NCI-H1694 treated with DMSO at 0.1 percent for 48 hours (cell line): ENCODE data around the gene PRKCQ.

ENCODE experiments used
- DNase-seq: peaks from one replicate; lab custom pipeline; 2025; lab: John Stamatoyannopoulos, UW

The PRKCQ gene

GRCh38 chr10:6579904-6580278, at the start of gene PRKCQ:
PRKCQ (minus strand) TSS chr10:6580276; CDS start chr10:6515135, 65,141 bp downstream.
- no peak for DNase-seq

DNA sequence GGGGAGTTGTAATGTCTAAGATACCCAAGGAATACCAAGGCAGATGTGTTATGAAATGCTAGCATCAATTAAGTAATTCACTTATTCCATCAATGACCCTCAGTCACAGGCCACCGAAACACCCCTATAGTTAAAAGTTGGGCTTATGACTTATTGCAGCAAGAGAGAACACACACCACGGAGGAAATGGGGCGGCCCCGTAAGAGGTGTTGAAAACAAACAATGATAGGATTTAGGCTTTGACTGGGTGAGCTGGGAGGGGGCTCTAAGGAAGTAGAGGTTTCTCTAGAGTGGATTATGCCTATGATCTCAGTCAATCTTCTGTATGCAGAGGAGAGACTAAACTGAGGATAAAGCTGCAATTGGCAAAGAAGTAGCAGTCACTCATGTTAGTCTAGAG, 45.4 kb upstream of the PRKCQ start:
- DNase-seq: no peak

DNA sequence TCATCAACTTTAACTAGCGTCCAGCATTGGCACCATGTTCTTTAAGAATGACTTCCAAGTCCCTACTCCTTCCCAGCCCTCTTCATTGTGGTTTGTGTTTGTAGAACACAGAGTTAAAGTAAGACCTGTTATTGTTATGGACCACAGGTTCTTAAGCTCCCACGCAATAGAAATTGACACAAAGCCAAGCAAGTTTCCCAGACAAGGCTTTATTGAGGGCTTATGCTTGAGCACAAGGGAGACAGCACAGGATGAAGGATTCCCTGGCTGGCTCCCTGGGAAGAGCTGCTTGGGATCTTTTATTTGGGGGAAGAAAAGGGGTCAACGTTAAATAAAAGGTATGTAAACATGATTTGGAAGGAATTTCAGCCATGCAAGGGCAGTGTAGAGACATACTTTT, 44.3 kb upstream of the PRKCQ start:
- no peak for DNase-seq

DNA sequence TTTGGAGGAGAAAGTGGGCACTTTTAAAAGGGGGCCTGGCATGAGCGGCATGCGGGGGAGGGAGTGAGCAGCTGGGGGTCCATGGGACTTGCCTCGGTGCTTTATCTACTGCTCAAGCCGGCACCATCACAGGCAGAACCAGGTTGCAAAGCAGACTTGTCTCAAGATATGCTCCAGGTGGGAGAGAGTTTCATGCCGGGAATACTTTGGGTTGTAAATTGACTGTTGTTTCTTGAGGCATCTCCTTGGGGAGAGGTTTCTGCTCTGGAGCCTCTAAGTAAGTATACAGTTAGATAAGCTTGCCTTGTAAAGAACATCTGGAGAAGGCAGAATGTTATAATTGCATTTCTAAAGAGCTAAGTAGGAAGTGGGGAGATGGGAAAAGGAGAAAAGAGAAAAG, 42.8 kb upstream of the PRKCQ start:
- no peak for DNase-seq

- DNase-seq: no peak
Measured at GRCh38 chr10:6621536-6621935, 41.5 kb upstream of the PRKCQ start.

- DNase-seq: no peak
Measured at GRCh38 chr10:6619660-6620059, 39.6 kb upstream of the PRKCQ start.

GRCh38 chr10:6618340-6618739, 38.3 kb upstream of the PRKCQ start:
- no peak for DNase-seq

GRCh38 chr10:6617309-6618076, 37.4 kb upstream of the PRKCQ start:
- DNase-seq: no peak

- no peak for DNase-seq
Measured at GRCh38 chr10:6615971-6616370, 35.9 kb upstream of the PRKCQ start.

DNA sequence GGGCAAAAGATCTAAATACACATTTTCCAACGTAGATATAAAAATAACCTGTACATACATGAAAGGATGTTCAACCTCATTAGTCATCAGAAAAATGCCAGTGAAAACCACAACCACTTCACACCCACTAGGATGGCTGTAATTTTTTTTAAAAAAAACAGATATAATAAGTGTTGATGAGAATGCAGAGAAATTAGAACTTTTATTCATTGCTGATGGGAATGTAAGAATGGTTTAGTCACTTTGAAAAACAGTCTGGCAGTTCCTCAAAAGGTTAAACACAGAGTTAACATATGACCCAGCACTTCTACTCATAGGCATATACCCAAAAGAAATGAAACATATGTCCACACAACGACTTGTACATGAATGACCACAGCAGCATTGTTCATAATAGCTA, 32.3 kb upstream of the PRKCQ start:
- DNase-seq: no peak

GRCh38 chr10:6610647-6611046, 30.6 kb upstream of the PRKCQ start:
- no peak for DNase-seq

DNA sequence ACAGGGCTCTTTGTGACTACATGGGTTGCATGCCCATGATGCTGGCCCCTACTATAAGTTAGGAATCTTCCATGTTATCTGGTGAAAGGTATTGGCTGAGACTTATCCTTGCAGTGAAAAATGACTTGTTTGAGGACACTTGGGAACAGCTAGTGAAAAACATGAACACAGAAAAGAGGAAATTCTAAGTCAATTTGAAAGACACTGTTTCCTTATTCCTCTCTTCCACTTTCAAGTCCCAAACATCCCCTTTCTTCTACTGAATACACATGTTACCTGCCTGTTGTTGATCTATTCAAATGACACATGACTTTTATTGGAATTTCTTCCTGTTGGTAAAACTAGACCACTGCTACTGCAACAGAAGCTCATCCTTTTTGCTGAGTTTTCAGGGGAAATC, 29.5 kb upstream of the PRKCQ start:
- no peak for DNase-seq

- DNase-seq: no peak
Measured at GRCh38 chr10:6607778-6608177, 27.7 kb upstream of the PRKCQ start.

GRCh38 chr10:6607182-6607581, 27.1 kb upstream of the PRKCQ start:
- no peak for DNase-seq

- DNase-seq: no peak
Measured at GRCh38 chr10:6603142-6604125, 23.4 kb upstream of the PRKCQ start.

- no peak for DNase-seq
Measured at GRCh38 chr10:6602700-6603084, 22.6 kb upstream of the PRKCQ start.

GRCh38 chr10:6602026-6602699, 22.1 kb upstream of the PRKCQ start:
- no peak for DNase-seq

DNA sequence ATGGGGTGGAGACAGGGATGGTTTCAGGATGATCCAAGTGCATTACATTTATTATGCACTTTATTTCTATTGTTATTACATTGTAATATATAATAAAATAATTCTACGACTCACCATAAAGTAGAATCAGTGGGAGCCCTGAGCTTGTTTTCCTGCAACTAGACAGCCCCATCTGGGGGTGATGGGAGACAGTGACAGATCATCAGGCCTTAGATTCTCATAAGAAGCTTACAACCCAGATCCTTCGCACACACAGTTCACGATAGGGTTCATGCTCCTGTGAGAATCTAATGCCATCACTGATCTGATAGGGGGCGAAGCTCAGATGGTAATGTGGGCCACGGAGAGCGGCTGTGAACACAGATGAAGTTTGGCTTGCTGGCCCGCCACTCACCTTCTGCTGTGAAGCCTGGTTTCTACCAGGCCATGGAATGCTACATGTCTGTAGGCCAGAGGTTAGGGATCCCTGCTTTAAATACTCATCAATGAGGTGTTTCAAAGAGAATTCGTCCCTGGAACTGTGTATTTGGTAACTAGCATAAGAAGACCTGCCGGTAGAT, 21.2 kb upstream of the PRKCQ start:
- no peak for DNase-seq

DNA sequence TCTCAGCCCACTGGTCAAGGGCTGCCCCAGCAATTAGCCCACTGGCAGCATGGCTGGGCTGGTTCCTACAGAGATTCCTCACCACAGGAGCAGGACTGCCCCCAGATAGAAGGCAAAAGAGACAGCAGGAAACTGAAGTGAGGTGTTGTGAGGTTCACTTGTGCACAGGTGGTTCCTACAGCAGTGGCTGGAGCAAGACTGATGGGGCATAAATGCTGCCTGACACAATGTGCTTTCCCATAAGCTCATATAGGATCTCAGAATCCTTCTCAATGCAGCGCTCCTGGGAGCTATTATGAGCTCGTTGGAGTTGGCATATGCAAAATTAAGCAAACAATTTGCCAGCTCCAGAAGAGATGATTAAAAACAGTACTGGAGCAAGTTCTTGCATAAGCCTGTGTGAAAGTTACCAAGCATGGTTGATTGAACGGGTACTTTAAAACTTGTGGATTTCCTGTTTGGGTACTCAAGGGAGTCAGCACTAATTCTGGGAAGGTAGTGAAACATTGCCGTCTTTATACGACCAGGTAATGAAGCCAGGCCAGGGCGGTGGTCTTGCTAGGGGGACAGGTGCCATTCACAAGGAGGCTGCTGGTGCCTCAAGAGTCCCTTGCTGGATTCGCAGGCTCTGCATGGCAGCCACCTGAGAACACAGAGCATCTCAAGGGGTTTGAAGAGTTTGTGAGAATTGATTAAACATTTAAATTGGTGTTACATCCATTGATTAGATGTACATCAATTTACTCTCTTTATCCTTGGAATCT, 20.3 kb upstream of the PRKCQ start:
- DNase-seq: no peak

- no peak for DNase-seq
Measured at GRCh38 chr10:6598679-6599078, 18.6 kb upstream of the PRKCQ start.

GRCh38 chr10:6597478-6597877, 17.4 kb upstream of the PRKCQ start:
- no peak for DNase-seq

GRCh38 chr10:6595499-6595898, 15.4 kb upstream of the PRKCQ start:
- no peak for DNase-seq
